ENCODE results near the gene ARID1B. TPM values are rescaled to one million over a fixed set of nuclear protein-coding genes. Genes with fewer than 3 reads are reported as not detected.
A peak's percentile ranks its signal among the peaks of the same experiment; 100 is the strongest.

Gene ARID1B
- total RNA-seq, 2 donors from 2014 or later: 43.9 to 44.6 TPM

DNA sequence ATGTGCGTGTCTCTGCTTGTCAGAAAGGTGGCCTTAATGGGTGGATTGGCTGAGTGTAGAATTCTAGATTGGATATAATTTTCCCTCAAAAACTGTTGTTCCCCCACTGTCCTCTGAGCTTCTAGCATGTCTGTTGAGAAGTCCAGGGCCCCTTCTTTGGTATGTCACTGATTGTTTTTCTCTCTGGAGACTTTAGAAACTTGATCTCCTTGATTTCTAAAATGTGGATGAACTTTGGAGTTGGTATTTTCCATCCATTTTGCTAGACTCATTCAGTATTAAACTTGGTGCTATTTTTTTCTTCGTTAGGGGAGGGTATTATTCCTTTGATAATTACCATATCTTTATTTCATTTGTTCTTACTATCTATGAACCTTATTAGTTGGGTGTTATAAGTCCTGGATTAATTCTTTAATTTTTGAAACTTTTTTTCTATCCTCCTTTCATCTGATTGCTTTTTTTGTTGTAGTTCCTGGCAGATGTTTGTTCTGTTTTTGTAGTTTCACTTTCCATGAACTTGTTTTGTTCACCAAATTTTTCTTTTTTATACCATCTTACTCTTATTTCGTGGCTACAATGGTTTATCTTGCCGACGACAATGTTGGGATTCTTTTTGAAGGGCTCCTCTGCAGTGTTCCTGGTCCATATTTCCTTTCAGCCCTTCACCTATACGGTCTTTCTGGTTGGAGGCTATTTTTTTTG, 68.4 kb downstream of the ARID1B start:
- TF ChIP-seq, protein P1, sequence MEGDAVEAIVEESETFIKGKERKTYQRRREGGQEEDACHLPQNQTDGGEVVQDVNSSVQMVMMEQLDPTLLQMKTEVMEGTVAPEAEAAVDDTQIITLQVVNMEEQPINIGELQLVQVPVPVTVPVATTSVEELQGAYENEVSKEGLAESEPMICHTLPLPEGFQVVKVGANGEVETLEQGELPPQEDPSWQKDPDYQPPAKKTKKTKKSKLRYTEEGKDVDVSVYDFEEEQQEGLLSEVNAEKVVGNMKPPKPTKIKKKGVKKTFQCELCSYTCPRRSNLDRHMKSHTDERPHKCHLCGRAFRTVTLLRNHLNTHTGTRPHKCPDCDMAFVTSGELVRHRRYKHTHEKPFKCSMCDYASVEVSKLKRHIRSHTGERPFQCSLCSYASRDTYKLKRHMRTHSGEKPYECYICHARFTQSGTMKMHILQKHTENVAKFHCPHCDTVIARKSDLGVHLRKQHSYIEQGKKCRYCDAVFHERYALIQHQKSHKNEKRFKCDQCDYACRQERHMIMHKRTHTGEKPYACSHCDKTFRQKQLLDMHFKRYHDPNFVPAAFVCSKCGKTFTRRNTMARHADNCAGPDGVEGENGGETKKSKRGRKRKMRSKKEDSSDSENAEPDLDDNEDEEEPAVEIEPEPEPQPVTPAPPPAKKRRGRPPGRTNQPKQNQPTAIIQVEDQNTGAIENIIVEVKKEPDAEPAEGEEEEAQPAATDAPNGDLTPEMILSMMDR (IDR thresholded peaks at IDR 0.05): no peak
- Histone ChIP-seq H3K4me1 (peaks cover 0 to 96% of the 10 kb centered on the region in 2 donors), H3K9me3 (no peaks in the 10 kb centered on the region), H3K27me3 (no peaks in the 10 kb centered on the region), H3K4me3 (no peak overlapping the region), H3K36me3 (no peaks in the 10 kb centered on the region), H3K27ac (no peak overlapping the region)
- no peak for DNase-seq (ENCODE audit: low spot score)

DNA sequence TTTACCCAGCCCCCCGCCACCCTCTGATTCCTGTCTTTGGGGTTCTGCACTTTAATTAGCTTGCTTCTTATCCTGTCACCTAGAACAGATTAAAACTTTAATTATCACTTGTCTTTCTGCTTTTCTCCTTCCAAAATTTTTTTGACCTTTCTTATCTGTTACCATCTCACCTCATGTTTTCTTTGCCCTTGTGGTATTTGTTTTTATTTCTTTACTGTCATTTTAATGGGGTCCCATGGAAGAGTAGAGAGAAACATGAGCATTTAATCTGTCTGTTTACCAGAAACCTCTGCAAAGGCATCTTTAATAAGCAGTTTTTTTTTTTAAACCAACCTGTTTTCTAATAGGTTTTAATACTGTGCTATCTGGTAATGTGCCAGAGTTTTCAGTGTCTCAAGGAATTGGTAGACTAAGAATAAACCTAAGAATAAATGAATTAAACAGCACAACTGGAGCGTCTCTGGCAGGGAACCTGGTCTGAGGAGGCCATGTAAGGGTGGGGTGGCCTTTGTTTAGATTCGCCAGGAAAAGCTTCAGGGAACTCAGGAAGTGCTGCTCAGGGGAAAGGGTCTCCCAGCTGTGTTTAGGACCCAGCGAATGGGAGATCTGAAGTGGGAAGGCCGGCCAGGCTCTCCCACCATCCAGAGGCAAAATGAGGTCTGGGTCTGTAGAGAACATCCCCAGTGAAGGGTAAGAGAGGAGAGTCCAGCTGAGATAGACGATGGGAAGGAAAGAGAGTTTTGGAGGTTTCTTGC, 69.8 kb downstream of the ARID1B start:
- DNase-seq (ENCODE audit: low spot score): no peak
- Histone ChIP-seq H3K4me3 (no peak overlapping the region), H3K4me1 (peaks cover 0 to 96% of the 10 kb centered on the region in 2 donors), H3K36me3 (no peaks in the 10 kb centered on the region), H3K9me3 (no peaks in the 10 kb centered on the region), H3K27me3 (no peaks in the 10 kb centered on the region), H3K27ac (peak overlapping the region; percentile 59 to 70)
- TF ChIP-seq, protein P1 (IDR thresholded peaks at IDR 0.05): no peak

DNA sequence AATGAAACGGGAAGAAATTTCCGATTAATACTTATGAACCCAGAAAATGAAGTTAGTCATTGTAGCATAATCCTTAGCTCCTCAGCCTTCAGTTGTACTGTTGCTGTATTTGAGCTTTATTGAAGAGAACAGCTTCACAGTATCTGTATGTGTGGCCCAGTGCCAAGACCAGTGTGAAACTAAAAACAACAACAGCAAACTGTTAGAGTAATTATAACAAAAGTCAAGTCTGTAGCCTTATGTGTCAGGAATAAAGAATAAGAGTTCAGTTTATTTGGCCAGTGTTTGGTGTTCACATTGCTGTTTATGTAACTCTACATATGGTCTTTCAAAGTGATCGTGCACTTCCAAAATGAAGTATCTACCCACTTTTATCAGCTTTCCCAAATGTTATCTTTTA, 70.9 kb downstream of the ARID1B start:
- Histone ChIP-seq H3K4me3 (no peak overlapping the region), H3K9me3 (no peaks in the 10 kb centered on the region), H3K36me3 (no peaks in the 10 kb centered on the region), H3K27ac (peak overlapping the region; percentile 59 to 70), H3K4me1 (peaks cover 0 to 96% of the 10 kb centered on the region in 2 donors), H3K27me3 (no peaks in the 10 kb centered on the region)
- no peak for DNase-seq (ENCODE audit: low spot score)
- TF ChIP-seq, protein P1 (IDR thresholded peaks at IDR 0.05): no peak

DNA sequence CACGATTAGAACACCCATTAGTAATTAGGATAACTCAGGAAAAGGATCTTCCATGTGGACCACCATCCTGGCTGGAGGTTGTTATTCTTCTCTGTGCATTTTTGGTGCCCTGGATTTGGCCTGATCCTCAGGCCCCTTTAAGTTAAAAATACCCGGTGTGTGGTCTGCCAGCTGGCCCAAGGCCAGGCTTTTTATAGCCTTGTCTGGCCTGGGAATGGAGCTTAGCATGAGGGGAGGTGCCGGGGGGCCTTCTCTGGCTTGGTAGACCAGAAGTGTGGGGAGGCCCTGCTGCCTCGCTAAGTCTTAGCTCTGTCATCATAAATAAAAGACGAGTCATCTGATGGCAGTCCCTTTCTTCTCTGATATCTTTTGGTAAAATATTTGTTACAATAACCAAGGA, 71.4 kb downstream of the ARID1B start:
- H3K4me1 ChIP-seq: peaks cover 0 to 97% of the 10 kb centered on the region in 2 donors
- TF ChIP-seq, protein P1 (IDR thresholded peaks at IDR 0.05): no peak
- H3K36me3 ChIP-seq: no peaks in the 10 kb centered on the region
- no peak overlapping the region for H3K4me3 ChIP-seq
- no peaks in the 10 kb centered on the region for H3K9me3 ChIP-seq
- no peaks in the 10 kb centered on the region for H3K27me3 ChIP-seq
- H3K27ac ChIP-seq: peak overlapping the region; percentile 59 to 70
- DNase-seq (ENCODE audit: low spot score): no peak

DNA sequence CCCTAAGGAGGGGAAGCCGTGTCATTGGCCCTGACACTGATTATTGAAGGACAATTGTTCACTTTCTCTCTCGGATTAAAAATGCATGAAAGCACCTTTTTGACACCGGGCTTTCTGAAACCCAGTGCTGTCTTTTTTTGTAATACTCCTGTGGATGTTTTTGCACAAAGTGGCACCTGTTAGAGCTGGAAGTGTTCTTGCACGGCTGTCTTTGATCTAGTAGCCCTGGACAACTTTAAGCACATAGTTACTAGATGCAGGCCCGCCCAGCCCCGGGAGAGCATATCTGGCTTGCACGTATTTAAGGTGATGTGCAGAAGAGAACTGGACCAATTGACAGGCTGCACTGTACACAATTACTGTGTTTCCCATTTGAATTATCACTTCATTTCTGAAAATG, 72.6 kb downstream of the ARID1B start:
- no peaks in the 10 kb centered on the region for H3K36me3 ChIP-seq
- TF ChIP-seq, protein P1 (IDR thresholded peaks at IDR 0.05): no peak
- peaks cover 0 to 98% of the 10 kb centered on the region in 2 donors for H3K4me1 ChIP-seq
- no peaks in the 10 kb centered on the region for H3K27me3 ChIP-seq
- H3K27ac ChIP-seq: peak overlapping the region in 1 of 2 donors; percentile 70
- no peak for DNase-seq (ENCODE audit: low spot score)
- no peaks in the 10 kb centered on the region for H3K9me3 ChIP-seq
- H3K4me3 ChIP-seq: no peak overlapping the region
